ENCODE results near the gene MGAT5B. TPM values are rescaled to one million over a fixed set of nuclear protein-coding genes. Genes with fewer than 3 reads are reported as not detected.

The MGAT5B gene
- total RNA-seq, 2 donors from 2014 or later = 0.14 to 4.1 TPM

DNA sequence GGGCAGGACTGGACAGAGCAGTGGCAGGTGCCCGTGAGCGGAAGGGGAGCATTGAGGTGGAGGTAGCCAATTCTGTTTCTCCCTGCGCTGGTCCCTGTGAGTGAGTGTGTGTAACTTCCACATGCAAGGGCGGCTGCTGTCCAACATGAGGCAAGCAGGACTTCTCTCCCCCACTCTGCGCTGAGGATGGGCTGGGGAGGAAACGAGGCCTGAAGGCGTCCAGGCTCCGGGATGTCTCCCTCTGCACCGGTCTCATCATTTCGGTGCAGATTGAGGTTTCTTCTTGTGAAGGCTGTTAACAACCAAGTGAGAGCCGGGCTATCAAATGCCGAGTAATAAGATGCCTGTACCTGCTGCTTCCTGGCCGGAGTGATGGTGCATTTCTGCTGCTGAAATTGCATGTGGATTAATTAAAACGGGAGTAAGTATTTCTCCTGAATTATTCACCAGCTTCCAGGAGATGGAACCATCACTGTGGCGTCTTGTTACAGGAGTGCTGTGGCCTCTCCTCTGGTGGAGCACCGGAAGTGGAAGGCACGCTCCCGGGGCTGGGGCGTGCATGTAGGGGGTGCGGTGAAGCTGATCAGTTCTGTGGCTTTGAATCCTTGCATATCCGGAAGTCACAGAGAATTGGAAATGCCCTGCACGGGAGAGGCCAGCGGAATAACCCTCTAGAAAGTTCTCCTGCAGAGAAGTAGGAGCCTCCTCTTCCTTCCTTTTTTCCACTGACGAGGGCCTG is 41.7 kb upstream of the MGAT5B start:
- WGBS = 57% methylated on average over 24 of the region's 24 CpGs
- no peak for TF ChIP-seq POLR2A (IDR thresholded peaks at IDR 0.05)
- no peak for TF ChIP-seq POLR2AphosphoS5 (IDR thresholded peaks at IDR 0.05)
- no peak for TF ChIP-seq CTCF (IDR thresholded peaks at IDR 0.05)
- intact Hi-C loops (cut with DNase I) = no loop called here

GRCh38 chr17:76827736-76828135 is 40.5 kb upstream of the MGAT5B start:
- Histone ChIP-seq H3K27ac (no peak overlapping the region), H3K9me3 (no peaks in the 10 kb centered on the region), H3K36me3 (no peaks in the 10 kb centered on the region), H3K27me3 (replicated peaks; ENCODE audit: insufficient read depth) (no peaks in the 10 kb centered on the region), H3K4me1 (replicated peaks) (no peaks in the 10 kb centered on the region), H3K4me3 (no peak overlapping the region)
- TF ChIP-seq CTCF (IDR thresholded peaks at IDR 0.05) = no peak
- no peak for TF ChIP-seq POLR2AphosphoS5 (IDR thresholded peaks at IDR 0.05)
- TF ChIP-seq POLR2A (IDR thresholded peaks at IDR 0.05) = no peak
- WGBS = 83% methylated on average over 14 of the region's 14 CpGs
- DNase-seq (ENCODE audit: low spot score) = no peak
- intact Hi-C loops (cut with DNase I) = no loop called here

More for the DNA sequence above, 41.7 kb upstream of the MGAT5B start:
- H3K4me1 ChIP-seq (replicated peaks) = no peaks in the 10 kb centered on the region
- no peak for DNase-seq (ENCODE audit: low spot score)
- H3K9me3 ChIP-seq = no peaks in the 10 kb centered on the region
- H3K27ac ChIP-seq = no peak overlapping the region
- no peaks in the 10 kb centered on the region for H3K36me3 ChIP-seq
- no peaks in the 10 kb centered on the region for H3K27me3 ChIP-seq (replicated peaks; ENCODE audit: insufficient read depth)
- H3K4me3 ChIP-seq = no peak overlapping the region

DNA sequence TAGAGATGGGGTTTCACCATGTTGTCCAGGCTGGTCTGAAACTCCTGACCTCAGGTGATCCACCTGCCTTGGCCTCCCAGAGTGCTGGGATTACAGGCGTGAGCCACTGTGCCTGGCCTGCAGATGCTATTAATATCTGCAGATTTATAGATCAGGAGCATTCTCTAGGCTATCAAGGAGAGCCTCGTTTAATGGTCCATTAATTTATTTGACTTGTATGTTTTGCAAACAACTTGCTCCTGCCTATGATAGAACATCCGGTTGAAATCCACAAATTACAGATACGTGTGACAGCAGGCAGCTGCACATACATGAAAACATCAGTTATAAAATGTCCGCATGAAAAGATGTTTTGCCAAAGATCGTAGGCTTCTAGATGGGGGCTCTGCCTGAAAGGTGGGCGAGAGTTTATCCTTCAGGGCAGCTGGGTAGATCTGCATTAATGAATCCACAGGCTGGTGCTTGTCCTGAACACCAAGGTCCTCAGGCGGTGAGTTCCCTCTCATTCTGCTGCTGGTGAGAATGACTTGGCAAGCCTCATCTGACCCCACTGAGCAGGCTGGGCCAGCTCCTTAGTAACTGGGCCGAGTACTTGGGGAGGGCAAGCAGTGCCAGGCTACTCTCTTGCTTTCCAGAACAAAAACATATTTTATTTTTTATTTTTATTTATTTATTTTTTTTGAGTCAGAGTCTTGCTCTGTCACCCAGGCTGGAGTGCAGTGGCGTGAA is 37.1 kb upstream of the MGAT5B start:
- Histone ChIP-seq H3K4me1 (replicated peaks) (no peaks in the 10 kb centered on the region), H3K9me3 (no peaks in the 10 kb centered on the region), H3K27ac (peak overlapping the region; percentile 34 to 36), H3K27me3 (replicated peaks; ENCODE audit: insufficient read depth) (no peaks in the 10 kb centered on the region), H3K36me3 (no peaks in the 10 kb centered on the region), H3K4me3 (no peak overlapping the region)
- TF ChIP-seq POLR2A (IDR thresholded peaks at IDR 0.05) = no peak
- TF ChIP-seq POLR2AphosphoS5 (IDR thresholded peaks at IDR 0.05) = no peak
- TF ChIP-seq CTCF (IDR thresholded peaks at IDR 0.05) = no peak
- 42% methylated on average over 10 of the region's 10 CpGs for WGBS
- peak; percentile 36 for DNase-seq (ENCODE audit: low spot score)
- intact Hi-C loops (cut with DNase I) = no loop called here

DNA sequence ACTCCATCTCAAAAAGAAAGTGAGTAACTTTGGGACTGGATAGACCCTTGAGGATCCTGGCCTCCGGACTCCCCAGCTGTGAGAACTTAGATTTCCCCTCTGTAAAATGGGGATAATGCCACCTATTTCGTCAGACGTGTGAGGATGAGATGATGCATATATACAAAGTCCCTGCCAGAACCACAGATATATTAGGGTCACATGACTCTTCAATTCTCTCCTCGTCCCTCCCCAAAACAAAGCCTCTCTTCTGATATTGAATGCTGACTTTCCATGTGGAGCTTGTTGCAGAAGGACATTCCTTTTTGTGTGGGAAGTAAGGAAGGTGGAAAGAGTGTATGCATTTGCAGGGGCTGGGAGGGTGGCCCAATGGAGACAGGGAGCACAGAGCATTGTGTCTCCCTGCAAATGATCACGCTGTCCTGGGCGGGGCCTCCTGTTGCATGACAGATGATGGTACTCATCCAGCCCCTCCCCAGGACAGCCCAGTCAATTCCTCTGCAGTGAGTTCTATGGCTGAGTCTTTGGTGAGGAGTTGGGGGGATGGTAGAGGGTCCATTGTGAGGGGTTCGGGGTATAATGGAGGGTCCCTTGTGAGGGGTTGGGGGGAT is 35.1 kb upstream of the MGAT5B start:
- H3K4me3 ChIP-seq = no peak overlapping the region
- no peaks in the 10 kb centered on the region for H3K27me3 ChIP-seq (replicated peaks; ENCODE audit: insufficient read depth)
- intact Hi-C loops (cut with DNase I) = no loop called here
- no peaks in the 10 kb centered on the region for H3K4me1 ChIP-seq (replicated peaks)
- DNase-seq (ENCODE audit: low spot score) = no peak
- no peak for TF ChIP-seq POLR2AphosphoS5 (IDR thresholded peaks at IDR 0.05)
- TF ChIP-seq CTCF (IDR thresholded peaks at IDR 0.05) = no peak
- no peak for TF ChIP-seq POLR2A (IDR thresholded peaks at IDR 0.05)
- H3K9me3 ChIP-seq = no peaks in the 10 kb centered on the region
- no peaks in the 10 kb centered on the region for H3K36me3 ChIP-seq
- 85% methylated on average over 7 of the region's 7 CpGs for WGBS
- no peak overlapping the region for H3K27ac ChIP-seq

Data from prostate gland (tissue), 2 donors.